ENCODE data around the gene NDUFAF8.

DNA sequence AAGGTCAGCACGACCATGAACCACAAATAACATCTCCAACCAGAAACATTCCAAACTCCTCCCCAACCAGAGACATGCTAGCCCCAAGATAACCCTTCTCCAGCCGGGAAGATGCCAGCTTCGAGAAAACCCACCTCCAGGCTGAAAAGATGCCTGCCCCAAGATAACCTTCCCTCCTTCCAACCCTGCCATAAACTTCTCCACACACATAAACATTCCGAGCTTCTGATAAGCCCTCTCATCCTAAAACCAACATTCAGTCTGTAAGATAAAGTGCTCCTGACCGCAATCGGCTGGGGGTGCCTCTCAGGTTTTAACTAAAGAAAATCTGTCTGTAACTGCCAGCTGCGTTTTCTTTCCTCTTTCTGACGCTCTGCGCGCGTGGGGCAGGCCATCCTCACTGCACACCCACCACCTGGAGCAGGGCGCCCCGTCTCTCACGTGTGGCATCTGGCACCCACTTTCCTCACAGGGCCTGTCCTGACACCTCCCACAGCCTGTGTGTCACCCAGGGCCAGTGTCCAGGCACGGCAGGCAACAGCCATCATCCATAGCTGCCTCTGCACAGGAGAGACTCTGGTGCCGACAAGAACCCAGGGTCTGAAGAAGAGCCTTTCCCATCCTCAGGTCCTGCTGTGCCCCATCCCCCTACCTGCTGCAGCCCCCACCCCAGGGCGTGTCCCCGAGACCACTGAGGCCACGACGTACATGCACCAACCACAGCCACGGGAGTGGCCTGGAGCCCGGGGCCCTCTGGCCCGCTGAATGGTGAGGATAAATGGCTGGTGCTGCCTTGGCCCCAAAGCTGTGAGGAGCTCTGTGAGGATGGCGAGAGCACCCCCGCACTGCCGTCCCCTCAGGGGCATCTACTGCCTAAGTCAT, 3.9 kb upstream of the NDUFAF8 start:
- TF ChIP-seq EZH2phosphoT487 (conservative IDR thresholded peaks at IDR 0.05; ENCODE audit: low read length) (no peak), CTCF (IDR thresholded peaks at IDR 0.05; ENCODE audit: insufficient read depth, low read length, poor library complexity, severe bottlenecking) (no peak)
